DOHH2 (cell line): ENCODE measurements around the gene ZBTB48.
"Not testable (repeated sequence)": the region's sequence is repeated elsewhere in the genome, so short reads cannot be mapped to it uniquely, and the experiment has no call there.

ENCODE experiments used
- H3F3A ChIP-seq: fragments of 200-600 bp; sonication (generic), shearing (Covaris generic); 2 replicates; pipeline ENCODE4 v1.6.0; 2016; ENCODE audit warnings: antibody characterized with exemption, mild to moderate bottlenecking; ENCODE audit not compliant: control insufficient read depth, insufficient read depth
- H3K27ac ChIP-seq: fragments of 200-600 bp; sonication (generic); 2 replicates; pipeline ENCODE4 v1.5.1; 2014; ENCODE audit warnings: low read depth, mild to moderate bottlenecking, low read length, moderate library complexity
- H3K27me3 ChIP-seq: fragments of 200-600 bp; sonication (generic); 2 replicates; pipeline ENCODE4 v1.6.1; 2014; ENCODE audit warnings: mild to moderate bottlenecking, low read length, mixed read lengths; ENCODE audit not compliant: control insufficient read depth
- H3K36me3 ChIP-seq: fragments of 200-600 bp; sonication (generic); 2 replicates; pipeline ENCODE4 v1.6.1; 2014; ENCODE audit warnings: mild to moderate bottlenecking, low read length, moderate library complexity, mixed read lengths; ENCODE audit not compliant: control insufficient read depth
- H3K4me1 ChIP-seq: fragments of 200-600 bp; sonication (generic); 2 replicates; pipeline ENCODE4 v1.6.1; 2014; ENCODE audit warnings: mild to moderate bottlenecking, low read length, mixed read lengths; ENCODE audit not compliant: control insufficient read depth
- H3K4me2 ChIP-seq: fragments of 200-600 bp; sonication (generic); 2 replicates; pipeline ENCODE4 v1.6.0; 2014; ENCODE audit warnings: mild to moderate bottlenecking, low read length, moderate library complexity
- H3K4me3 ChIP-seq: fragments of 200-600 bp; sonication (generic); 2 replicates; pipeline ENCODE4 v1.5.1; 2014; ENCODE audit warnings: mild to moderate bottlenecking, low read length, mixed read lengths
- H3K79me2 ChIP-seq: fragments of 200-600 bp; sonication (generic); 2 replicates; pipeline ENCODE4 v1.6.1; 2014; ENCODE audit warnings: mild to moderate bottlenecking, low read length, mixed read lengths; ENCODE audit not compliant: control insufficient read depth
- H3K9me2 ChIP-seq: fragments of 200-600 bp; sonication (generic); replicated peaks from 2 replicates; pipeline ENCODE4 v1.6.1; 2014; ENCODE audit warnings: mild to moderate bottlenecking, low read length, mixed read lengths; ENCODE audit not compliant: control insufficient read depth
- H3K9me3 ChIP-seq: fragments of 200-600 bp; sonication (generic); 2 replicates; pipeline ENCODE4 v1.6.1; 2014; ENCODE audit warnings: antibody characterized with exemption, low read length, mixed read lengths; ENCODE audit not compliant: control insufficient read depth, insufficient read depth
- H4K20me1 ChIP-seq: fragments of 200-600 bp; sonication (generic); 2 replicates; pipeline ENCODE4 v1.6.0; 2014; ENCODE audit warnings: low read depth, mild to moderate bottlenecking, antibody characterized with exemption, low read length, moderate library complexity; ENCODE audit not compliant: control insufficient read depth, insufficient read depth
- CTCF ChIP-seq: fragments of 200-600 bp; sonication (generic); IDR thresholded peaks from one replicate; pipeline ENCODE4 v1.5.1; 2014; ENCODE audit warnings: antibody characterized with exemption, mild to moderate bottlenecking, low read depth, low read length; ENCODE audit not compliant: poor library complexity, severe bottlenecking
- EZH2phosphoT487 ChIP-seq: fragments of 200-600 bp; sonication (generic); IDR thresholded peaks from 2 replicates; pipeline ENCODE4 v1.6.1; 2017; ENCODE audit warnings: borderline replicate concordance, mild to moderate bottlenecking, antibody characterized with exemption, low read length, moderate library complexity, mixed read lengths

Gene ZBTB48

GRCh38 chr1:6596886-6597776 lies 17.3 kb downstream of the ZBTB48 start:
- Histone ChIP-seq H4K20me1 (peaks cover 10% of the 10 kb centered on the region; the same call in 1 of the 2 replicates), H3K4me3 (no peak overlapping the region), H3K36me3 (peaks cover 13% of the 10 kb centered on the region; the same call in 1 of the 2 replicates), H3K79me2 (peaks cover 25% of the 10 kb centered on the region), H3K4me2 (no peak overlapping the region), H3K27ac (no peak overlapping the region), H3K9me2 (no peaks in the 10 kb centered on the region), H3K27me3 (peaks cover 21% of the 10 kb centered on the region), H3K9me3 (no peaks in the 10 kb centered on the region), H3F3A (peaks cover 5% of the 10 kb centered on the region; the same call in 1 of the 2 replicates), H3K4me1 (peaks cover 31% of the 10 kb centered on the region)
- TF ChIP-seq CTCF (no peak), EZH2phosphoT487 (no peak)

GRCh38 chr1:6597777-6598131 lies 18.0 kb downstream of the ZBTB48 start:
- Histone ChIP-seq H3K27me3 (peaks cover 26% of the 10 kb centered on the region), H3K9me3 (no peaks in the 10 kb centered on the region), H3K27ac (no peak overlapping the region), H3K79me2 (peaks cover 25% of the 10 kb centered on the region), H3F3A (peaks cover 5% of the 10 kb centered on the region; the same call in 1 of the 2 replicates), H3K4me2 (no peak overlapping the region), H3K4me1 (peaks cover 36% of the 10 kb centered on the region), H4K20me1 (peaks cover 10% of the 10 kb centered on the region; the same call in 1 of the 2 replicates), H3K9me2 (no peaks in the 10 kb centered on the region), H3K4me3 (no peak overlapping the region), H3K36me3 (peaks cover 13% of the 10 kb centered on the region; the same call in 1 of the 2 replicates)
- no peak for TF ChIP-seq CTCF
- no peak for TF ChIP-seq EZH2phosphoT487

DNA sequence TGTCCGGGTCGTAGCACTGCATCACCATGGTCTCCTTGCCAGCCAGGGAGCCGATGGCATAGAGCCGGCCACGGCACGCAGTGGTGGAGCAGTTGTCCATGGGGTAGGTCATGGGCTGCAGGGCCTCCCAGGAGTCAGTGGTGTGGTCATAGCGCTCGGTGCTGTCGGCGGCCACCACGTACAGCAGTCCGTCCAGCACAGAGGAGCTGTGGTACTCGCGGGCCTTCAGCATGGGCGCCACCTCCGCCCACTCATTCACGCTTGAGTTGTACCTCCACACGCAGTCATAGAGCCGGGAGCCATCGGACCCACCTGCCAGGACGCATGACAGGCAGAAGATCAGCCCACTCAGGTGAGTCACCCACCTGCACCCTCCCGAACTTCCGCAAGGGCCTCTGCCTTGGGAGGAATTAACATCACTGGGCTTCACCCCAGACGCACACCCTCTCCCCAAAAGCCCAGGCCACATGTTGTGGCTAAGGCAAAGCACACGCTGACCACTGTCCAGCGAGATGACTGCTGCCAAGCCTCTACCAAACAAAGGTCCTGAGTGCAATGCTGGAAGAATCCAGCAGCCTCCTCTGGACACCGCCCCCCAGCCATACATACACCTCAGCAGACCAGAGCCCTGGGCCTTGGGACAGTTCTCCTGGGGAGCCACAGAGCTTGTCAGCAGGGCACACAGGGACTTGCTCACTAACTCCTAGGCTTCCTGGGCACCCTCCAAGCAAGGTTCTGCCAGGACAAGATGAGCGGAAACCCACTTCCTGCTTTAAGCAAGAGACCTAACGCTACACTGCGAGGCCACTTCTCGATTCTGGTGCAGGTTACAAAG lies 19.6 kb downstream of the ZBTB48 start:
- H3K9me3 ChIP-seq, result no peaks in the 10 kb centered on the region
- no peak for TF ChIP-seq EZH2phosphoT487
- no peak for TF ChIP-seq CTCF
- peaks cover 41% of the 10 kb centered on the region for H3K27me3 ChIP-seq
- H3K27ac ChIP-seq, result no peak overlapping the region
- H3K4me1 ChIP-seq, result peaks cover 45% of the 10 kb centered on the region
- H3K9me2 ChIP-seq, result no peaks in the 10 kb centered on the region
- peaks cover 25% of the 10 kb centered on the region for H3K79me2 ChIP-seq
- H3K36me3 ChIP-seq, result peaks cover 13% of the 10 kb centered on the region; the same call in 1 of the 2 replicates
- peaks cover 13% of the 10 kb centered on the region for H3F3A ChIP-seq
- H3K4me3 ChIP-seq, result peak overlapping the region; percentile 59
- peak overlapping the region; percentile 93 for H3K4me2 ChIP-seq
- peaks cover 10% of the 10 kb centered on the region; the same call in 1 of the 2 replicates for H4K20me1 ChIP-seq

- Histone ChIP-seq H3K79me2 (peaks cover 25% of the 10 kb centered on the region), H3K27me3 (peaks cover 43% of the 10 kb centered on the region), H3F3A (peaks cover 13% of the 10 kb centered on the region), H3K4me2 (peak overlapping the region; percentile 93), H3K4me1 (peaks cover 45% of the 10 kb centered on the region), H3K4me3 (peak overlapping the region; percentile 80), H3K36me3 (peaks cover 13% of the 10 kb centered on the region; the same call in 1 of the 2 replicates)
- H3K27ac ChIP-seq, H3K9me3 ChIP-seq, H3K9me2 ChIP-seq, H4K20me1 ChIP-seq: not testable (repeated sequence)
These were observed 20.2 kb downstream of the ZBTB48 start for GRCh38 chr1:6599991-6600390.
